ENCODE measurements around the gene MAD1L1.

The MAD1L1 gene

GRCh38 chr7:2051707-2052656 lies 180.8 kb downstream of the MAD1L1 start:
- H3K4me3 ChIP-seq (ENCODE audit: low read depth, low read length): no peak overlapping the region
- H3K4me1 ChIP-seq (ENCODE audit: control insufficient read depth, insufficient read depth, low read length): no peaks in the 10 kb centered on the region

GRCh38 chr7:2050511-2050866 lies 182.3 kb downstream of the MAD1L1 start:
- no peak overlapping the region for H3K9ac ChIP-seq (ENCODE audit: low read depth, low read length)
- no peaks in the 10 kb centered on the region for H3K27me3 ChIP-seq (ENCODE audit: control insufficient read depth, insufficient read depth, low read length)
- H3K36me3 ChIP-seq (ENCODE audit: control insufficient read depth, insufficient read depth, low read length): no peaks in the 10 kb centered on the region
- no peaks in the 10 kb centered on the region for H3K4me1 ChIP-seq (ENCODE audit: control insufficient read depth, insufficient read depth, low read length)
- no peak overlapping the region for H3K27ac ChIP-seq (ENCODE audit: low read depth, low read length)
- no peak overlapping the region for H3K4me3 ChIP-seq (ENCODE audit: low read depth, low read length)
- no peaks in the 10 kb centered on the region for H3K9me3 ChIP-seq (ENCODE audit: control insufficient read depth, insufficient read depth, low read length)

More at GRCh38 chr7:2051707-2052656, 180.8 kb downstream of the MAD1L1 start:
- no peak overlapping the region for H3K9ac ChIP-seq (ENCODE audit: low read depth, low read length)
- H3K27ac ChIP-seq (ENCODE audit: low read depth, low read length): no peak overlapping the region
- H3K27me3 ChIP-seq (ENCODE audit: control insufficient read depth, insufficient read depth, low read length): no peaks in the 10 kb centered on the region
- no peaks in the 10 kb centered on the region for H3K9me3 ChIP-seq (ENCODE audit: control insufficient read depth, insufficient read depth, low read length)
- no peaks in the 10 kb centered on the region for H3K36me3 ChIP-seq (ENCODE audit: control insufficient read depth, insufficient read depth, low read length)

GRCh38 chr7:2049782-2050510 lies 182.8 kb downstream of the MAD1L1 start:
- H3K4me1 ChIP-seq (ENCODE audit: control insufficient read depth, insufficient read depth, low read length): no peaks in the 10 kb centered on the region
- H3K27me3 ChIP-seq (ENCODE audit: control insufficient read depth, insufficient read depth, low read length): no peaks in the 10 kb centered on the region
- no peaks in the 10 kb centered on the region for H3K36me3 ChIP-seq (ENCODE audit: control insufficient read depth, insufficient read depth, low read length)

GRCh38 chr7:2049111-2049781 lies 183.5 kb downstream of the MAD1L1 start:
- no peaks in the 10 kb centered on the region for H3K4me1 ChIP-seq (ENCODE audit: control insufficient read depth, insufficient read depth, low read length)
- no peaks in the 10 kb centered on the region for H3K27me3 ChIP-seq (ENCODE audit: control insufficient read depth, insufficient read depth, low read length)
- H3K27ac ChIP-seq (ENCODE audit: low read depth, low read length): no peak overlapping the region
- no peaks in the 10 kb centered on the region for H3K9me3 ChIP-seq (ENCODE audit: control insufficient read depth, insufficient read depth, low read length)
- no peak overlapping the region for H3K4me3 ChIP-seq (ENCODE audit: low read depth, low read length)
- H3K36me3 ChIP-seq (ENCODE audit: control insufficient read depth, insufficient read depth, low read length): no peaks in the 10 kb centered on the region
- no peak overlapping the region for H3K9ac ChIP-seq (ENCODE audit: low read depth, low read length)

More at GRCh38 chr7:2049782-2050510, 182.8 kb downstream of the MAD1L1 start:
- Histone ChIP-seq H3K9me3 (ENCODE audit: control insufficient read depth, insufficient read depth, low read length) (no peaks in the 10 kb centered on the region), H3K9ac (ENCODE audit: low read depth, low read length) (no peak overlapping the region), H3K27ac (ENCODE audit: low read depth, low read length) (no peak overlapping the region), H3K4me3 (ENCODE audit: low read depth, low read length) (no peak overlapping the region)

GRCh38 chr7:2048531-2048930 lies 184.2 kb downstream of the MAD1L1 start:
- no peak overlapping the region for H3K27ac ChIP-seq (ENCODE audit: low read depth, low read length)
- no peak overlapping the region for H3K4me3 ChIP-seq (ENCODE audit: low read depth, low read length)
- no peaks in the 10 kb centered on the region for H3K4me1 ChIP-seq (ENCODE audit: control insufficient read depth, insufficient read depth, low read length)
- H3K27me3 ChIP-seq (ENCODE audit: control insufficient read depth, insufficient read depth, low read length): no peaks in the 10 kb centered on the region
- H3K9me3 ChIP-seq (ENCODE audit: control insufficient read depth, insufficient read depth, low read length): no peaks in the 10 kb centered on the region
- no peak overlapping the region for H3K9ac ChIP-seq (ENCODE audit: low read depth, low read length)
- no peaks in the 10 kb centered on the region for H3K36me3 ChIP-seq (ENCODE audit: control insufficient read depth, insufficient read depth, low read length)

GRCh38 chr7:2048006-2048405 lies 184.7 kb downstream of the MAD1L1 start:
- no peak overlapping the region for H3K9ac ChIP-seq (ENCODE audit: low read depth, low read length)
- no peaks in the 10 kb centered on the region for H3K9me3 ChIP-seq (ENCODE audit: control insufficient read depth, insufficient read depth, low read length)
- no peaks in the 10 kb centered on the region for H3K4me1 ChIP-seq (ENCODE audit: control insufficient read depth, insufficient read depth, low read length)
- H3K36me3 ChIP-seq (ENCODE audit: control insufficient read depth, insufficient read depth, low read length): no peaks in the 10 kb centered on the region
- no peak overlapping the region for H3K27ac ChIP-seq (ENCODE audit: low read depth, low read length)
- no peaks in the 10 kb centered on the region for H3K27me3 ChIP-seq (ENCODE audit: control insufficient read depth, insufficient read depth, low read length)
- H3K4me3 ChIP-seq (ENCODE audit: low read depth, low read length): no peak overlapping the region

GRCh38 chr7:2046581-2047565 lies 185.9 kb downstream of the MAD1L1 start:
- no peaks in the 10 kb centered on the region for H3K4me1 ChIP-seq (ENCODE audit: control insufficient read depth, insufficient read depth, low read length)

GRCh38 chr7:2045559-2046405 lies 187.0 kb downstream of the MAD1L1 start:
- no peak overlapping the region for H3K4me3 ChIP-seq (ENCODE audit: low read depth, low read length)
- no peak overlapping the region for H3K9ac ChIP-seq (ENCODE audit: low read depth, low read length)
- no peaks in the 10 kb centered on the region for H3K4me1 ChIP-seq (ENCODE audit: control insufficient read depth, insufficient read depth, low read length)
- H3K9me3 ChIP-seq (ENCODE audit: control insufficient read depth, insufficient read depth, low read length): no peaks in the 10 kb centered on the region
- no peak overlapping the region for H3K27ac ChIP-seq (ENCODE audit: low read depth, low read length)
- 0 out of 2 replicates have a peak, but pooled peaks cover 2% of the 10 kb centered on the region for H3K36me3 ChIP-seq (ENCODE audit: control insufficient read depth, insufficient read depth, low read length)
- H3K27me3 ChIP-seq (ENCODE audit: control insufficient read depth, insufficient read depth, low read length): no peaks in the 10 kb centered on the region

More at GRCh38 chr7:2046581-2047565, 185.9 kb downstream of the MAD1L1 start:
- Histone ChIP-seq H3K27ac (ENCODE audit: low read depth, low read length) (no peak overlapping the region), H3K36me3 (ENCODE audit: control insufficient read depth, insufficient read depth, low read length) (0 out of 2 replicates have a peak, but pooled peaks cover 2% of the 10 kb centered on the region), H3K4me3 (ENCODE audit: low read depth, low read length) (no peak overlapping the region), H3K9ac (ENCODE audit: low read depth, low read length) (no peak overlapping the region), H3K9me3 (ENCODE audit: control insufficient read depth, insufficient read depth, low read length) (no peaks in the 10 kb centered on the region), H3K27me3 (ENCODE audit: control insufficient read depth, insufficient read depth, low read length) (no peaks in the 10 kb centered on the region)

GRCh38 chr7:2044883-2045471 lies 187.8 kb downstream of the MAD1L1 start:
- H3K36me3 ChIP-seq (ENCODE audit: control insufficient read depth, insufficient read depth, low read length): 0 out of 2 replicates have a peak, but pooled peaks cover 2% of the 10 kb centered on the region
- no peaks in the 10 kb centered on the region for H3K9me3 ChIP-seq (ENCODE audit: control insufficient read depth, insufficient read depth, low read length)
- no peak overlapping the region for H3K9ac ChIP-seq (ENCODE audit: low read depth, low read length)
- no peaks in the 10 kb centered on the region for H3K27me3 ChIP-seq (ENCODE audit: control insufficient read depth, insufficient read depth, low read length)
- H3K4me1 ChIP-seq (ENCODE audit: control insufficient read depth, insufficient read depth, low read length): no peaks in the 10 kb centered on the region
- no peak overlapping the region for H3K4me3 ChIP-seq (ENCODE audit: low read depth, low read length)
- H3K27ac ChIP-seq (ENCODE audit: low read depth, low read length): no peak overlapping the region
